HepG2 (cell line): ENCODE results near the gene FANCL. TPM values are rescaled to one million over a fixed set of nuclear protein-coding genes. Genes with fewer than 3 reads are reported as not detected.
A peak's percentile ranks its signal among the peaks of the same experiment; 100 is the strongest.
"Not testable (repeated sequence)": the region's sequence is repeated elsewhere in the genome, so short reads cannot be mapped to it uniquely, and the experiment has no call there.

Source experiments
- ATAC-seq: fragments of 200-7000 bp; cut with Tn5 transposase; 3 replicates; pipeline ENCODE4 v1.9.1; 2020; ENCODE audit warnings: mild to moderate bottlenecking, moderate library complexity
- BruUV-seq: library from RNA; stranded (reverse); fragments of 400-500 nt; replicated peaks from 2 replicates; lab custom pipeline; 2021; lab: Mats Ljungman, UMichigan
- CTCF ChIA-PET: fragments of 300-600 bp; formaldehyde crosslinking; extraction: SDS; loops from one replicate; lab custom pipeline; 2021; ENCODE audit warnings: low total read pairs, inconsistent platforms, low intra/inter-chr PET ratio; lab: Yijun Ruan, JAX
- POLR2A ChIA-PET: fragments of 350-600 bp; sonication (Branson Sonifier 250); formaldehyde crosslinking; loops from one replicate; lab custom pipeline; 2020; ENCODE audit warnings: antibody characterized with exemption, inconsistent platforms; lab: Yijun Ruan, JAX
- DNase-seq: peaks from one replicate; pipeline ENCODE4 v3.0.0-alpha.2; 2015; ENCODE audit warnings: low spot score
- FAIRE-seq: peaks from 3 replicates; lab custom pipeline; 2011; peaks lifted over from hg19 to GRCh38; lab: Jason Lieb, UNC
- H2AFZ ChIP-seq: one replicate; pipeline ENCODE4 v1.6.1; 2011; ENCODE audit warnings: low read length, inconsistent platforms
- H3K27ac ChIP-seq: fragments of 300-600 bp; 3 replicates; pipeline ENCODE4 v1.8.0; 2011; ENCODE audit warnings: mixed run types, mild to moderate bottlenecking, mixed read lengths, low read length, inconsistent platforms; ENCODE audit not compliant: insufficient read depth; ENCODE audit errors: extremely low read length
- H3K27me3 ChIP-seq, 2 experiments: fragments of 200-600 bp in 1 of 2; 2 replicates in 1 of 2; 3 replicates in 1 of 2; pipeline versions ENCODE4 v1.6.0 to v1.8.0; 2011; ENCODE audit warnings: low read length in 2 of 2, mild to moderate bottlenecking in 2 of 2, moderate library complexity in 2 of 2, inconsistent platforms in 1 of 2; ENCODE audit not compliant: insufficient read depth in 2 of 2, control insufficient read depth in 1 of 2
- H3K36me3 ChIP-seq, 2 experiments: fragments of 200-600 bp in 1 of 2; replicated peaks in 1 of 2; 2 replicates in 1 of 2; 3 replicates in 1 of 2; pipeline versions ENCODE4 v1.5.1 to v1.8.0; 2011; ENCODE audit warnings: low read length in 2 of 2, inconsistent platforms in 1 of 2; ENCODE audit not compliant: insufficient read depth in 2 of 2, control insufficient read depth in 1 of 2
- H3K4me1 ChIP-seq: 2 replicates; pipeline ENCODE4 v1.5.1; 2012; ENCODE audit warnings: low read length, inconsistent platforms; ENCODE audit not compliant: insufficient read depth
- H3K4me2 ChIP-seq: 2 replicates; pipeline ENCODE4 v1.6.0; 2011; ENCODE audit warnings: low read depth, low read length, inconsistent platforms
- H3K4me3 ChIP-seq, 3 experiments: fragments of 200-600 bp in 1 of 3; sonication (generic), shearing (Covaris generic) in 1 of 3; replicated peaks in 1 of 3; 2 replicates each; pipeline ENCODE4 v1.5.1; 2011 to 2016; ENCODE audit warnings: low read length in 3 of 3, inconsistent platforms in 2 of 3, low read depth in 2 of 3, mild to moderate bottlenecking in 2 of 3, control low read depth in 1 of 3, mixed read lengths in 1 of 3; ENCODE audit not compliant: insufficient read depth in 1 of 3
- H3K79me2 ChIP-seq: one replicate; pipeline ENCODE4 v1.6.1; 2011; ENCODE audit warnings: low read length, inconsistent platforms; ENCODE audit not compliant: insufficient read depth
- H3K9ac ChIP-seq: 2 replicates; pipeline ENCODE4 v1.6.0; 2011; ENCODE audit warnings: mild to moderate bottlenecking, low read depth, low read length, inconsistent platforms; ENCODE audit not compliant: insufficient read depth
- H3K9me3 ChIP-seq: 2 replicates; pipeline ENCODE4 v1.5.1; 2012; ENCODE audit warnings: mild to moderate bottlenecking, low read length
- H4K20me1 ChIP-seq: 2 replicates; pipeline ENCODE4 v1.6.0; 2011; ENCODE audit warnings: inconsistent platforms, mild to moderate bottlenecking, low read length, moderate library complexity; ENCODE audit not compliant: insufficient read depth
- CREB1 ChIP-seq, 2 experiments: fragments of 450-650 bp in 1 of 2; IDR thresholded peaks; 2 replicates each; pipeline ENCODE4 v1.6.1; 2016 to 2017; ENCODE audit warnings: control low read depth in 1 of 2, mild to moderate bottlenecking in 1 of 2, missing compliant biosample characterization in 1 of 2, missing genetic modification characterization in 1 of 2
- IRF2 ChIP-seq: IDR thresholded peaks from 2 replicates; pipeline ENCODE4 v1.6.1; 2018; ENCODE audit warnings: missing genetic modification reagents, missing compliant biosample characterization
- TRIM24 ChIP-seq: sonication (generic); formaldehyde crosslinking; IDR thresholded peaks from 2 replicates; pipeline ENCODE4 v1.8.0; 2022; ENCODE audit warnings: mild to moderate bottlenecking, missing genetic modification reagents
- WGBS: methylation state at CpG from one replicate; pipeline ENCODE4 v1.1.6; 2017; ENCODE audit warnings: low lambda C conversion rate; 5-methylcytosine and 5-hydroxymethylcytosine counted together
- in situ Hi-C: cut with HindIII; loops from 2 replicates; pipeline ENCODE4 v1.10.0; 2017; ENCODE audit warnings: low pct_unique_long_range_greater_than_20kb; ENCODE audit not compliant: extremely low pct_ligation_motif_present
- intact Hi-C: fragments of 100-400 bp; cut with micrococcal nuclease; formaldehyde crosslinking; loops from one replicate; pipeline ENCODE4 v1.10.0; 2022; ENCODE audit not compliant: unreplicated experiment
- polyA plus RNA-seq, 8 experiments: library from polyadenylated mRNA; depleted of rRNA in 3 of 8; stranded (reverse) in 7 of 8; unstranded in 1 of 8; fragments of >200 nt; fragmentation: Illumina TruSeq in 4 of 8; extraction: Trizol in 4 of 8; gene quantifications; 2 replicates each; pipeline versions ENCODE4 v1.2.1 to v1.2.3, GENCODE V29; 2011 to 2016; ENCODE audit warnings: low read depth in 4 of 8, missing spikeins in 1 of 8, mixed read lengths in 1 of 8; ENCODE audit not compliant: insufficient read depth in 1 of 8
- total RNA-seq, 5 experiments: library from RNA; depleted of rRNA; stranded (reverse); fragments of >200 nt; fragmentation: Illumina TruSeq; extraction: Trizol; gene quantifications; 2 replicates each; pipeline ENCODE4 v1.2.3, GENCODE V29; 2016; ENCODE audit warnings: low read depth in 1 of 5

FANCL gene
- total and polyA plus RNA-seq, 2 of the 13 experiments (the other 11 are each of a cell fraction or from before 2014, with no cell fraction given) = 40.7 to 66.8 TPM

GRCh38 chr2:58261209-58261608 lies 20.1 kb upstream of the FANCL start (continued):
- TF ChIP-seq IRF2 (CRISPR knock-in tag) (no peak), TRIM24 (CRISPR knock-in tag) (peak; percentile 62; the same call in 1 of the 2 replicates)

GRCh38 chr2:58258456-58258855 lies 17.3 kb upstream of the FANCL start:
- H3K36me3 ChIP-seq, H3K9me3 ChIP-seq, POLR2A ChIA-PET, H3K4me2 ChIP-seq, H3K27me3 ChIP-seq, H2AFZ ChIP-seq, H3K9ac ChIP-seq, ATAC-seq, CTCF ChIA-PET, FAIRE-seq, H3K27ac ChIP-seq, H3K4me3 ChIP-seq, in situ Hi-C loops, DNase-seq, H3K79me2 ChIP-seq, intact Hi-C loops, H4K20me1 ChIP-seq, BruUV-seq: not testable (repeated sequence)
- WGBS = 0% methylated on average over 1 of the region's 1 CpG
- peaks cover 14% of the 10 kb centered on the region for H3K4me1 ChIP-seq

- H3K4me3 ChIP-seq; H3K79me2 ChIP-seq; H3K9me3 ChIP-seq; H3K27me3 ChIP-seq; H2AFZ ChIP-seq; BruUV-seq; H3K27ac ChIP-seq; ATAC-seq; H3K4me2 ChIP-seq; H3K9ac ChIP-seq; DNase-seq; intact Hi-C loops; CTCF ChIA-PET; in situ Hi-C loops; H3K36me3 ChIP-seq; H3K4me1 ChIP-seq; POLR2A ChIA-PET; H4K20me1 ChIP-seq; TF ChIP-seq CREB1 (CRISPR knock-in tag; IDR thresholded peaks at IDR 0.05): not testable (repeated sequence)
- peak; percentile 47 for TF ChIP-seq CREB1 (IDR thresholded peaks at IDR 0.05)
- WGBS = 79% methylated on average over 43 of the region's 43 CpGs
- peak; percentile 51 for FAIRE-seq
These were observed 10.4 kb upstream of the FANCL start for GRCh38 chr2:58251331-58252201.
